ENCODE measurements around the gene MRPL18. TPM values are rescaled to one million over a fixed set of nuclear protein-coding genes. Genes with fewer than 3 reads are reported as not detected.
"Not testable (repeated sequence)": the region's sequence is repeated elsewhere in the genome, so short reads cannot be mapped to it uniquely, and the experiment has no call there.

Gene MRPL18
- total RNA-seq (10 to 100 TPM; 45.0 to 71.9 (median 60.1) TPM), polyA plus RNA-seq (100 to 1,000 TPM in 2 of 3 donors, 10 to 100 TPM in 1; 98.7 to 149 (median 145) TPM)
- long read RNA-seq, donor 1, transcript MRPL18-201 (4 exons, 978 nt), result major isoform, 14 of 18 reads
- long read RNA-seq, donor 1, partial matches to known transcripts, result 0 of 18 reads
- long read RNA-seq, donor 1, other reads (novel, unspliced or antisense), result 4 of 18 reads
- long read RNA-seq, donor 2, transcript MRPL18-201 (4 exons, 978 nt), result major isoform, 37 of 67 reads
- long read RNA-seq, donor 2, partial matches to known transcripts, result 2 of 67 reads
- long read RNA-seq, donor 2, other reads (novel, unspliced or antisense), result 26 of 67 reads

- Histone ChIP-seq H3K4me3 (peak within 1 kb of the TSS; percentile 96), H3K9me3 (no peaks in the 10 kb centered on the region), H3K27ac (peak within 1 kb of the TSS; percentile 93), H3K27me3 (ENCODE audit: insufficient read depth in 3 of 3, low read length in 2 of 3) (no peaks in the 10 kb centered on the region), H3K36me3 (ENCODE audit: insufficient read depth in 1 of 2, low read depth in 1 of 2) (peaks cover 2 to 59% of the 10 kb centered on the region in 2 donors), H3K4me1 (peaks cover 32% of the 10 kb centered on the region)
- 0% methylated on average over 56 of the region's 56 CpGs for WGBS, 3 donors
- intact Hi-C loops (cut with DNase I), result loop anchor here in 1 of 2 donors (2.0 to 10.0 kb wide), 2 partner anchors 64 to 244 kb away; partner anchors contain the start of gene WTAP
- ATAC-seq, result peak; percentile 90 to 92 (median 91)
- peak; percentile 95 to 97 for DNase-seq
- no peak for TF ChIP-seq CTCF (IDR thresholded peaks at IDR 0.05)
Measured at GRCh38 chr6:159790149-159790955, at the start of gene MRPL18. MRPL18 (plus strand) TSS chr6:159790467; CDS start chr6:159790588, 121 bp downstream.

- Histone ChIP-seq H3K36me3 (ENCODE audit: insufficient read depth in 1 of 2, low read depth in 1 of 2) (peaks cover 18 to 98% of the 10 kb centered on the region in 2 donors), H3K4me3 (no peak overlapping the region), H3K9me3 (no peaks in the 10 kb centered on the region), H3K27me3 (ENCODE audit: insufficient read depth in 3 of 3, low read length in 2 of 3) (no peaks in the 10 kb centered on the region), H3K4me1 (peaks cover 13% of the 10 kb centered on the region), H3K27ac (peak overlapping the region; percentile 56)
- WGBS, 3 donors, result 88 to 94% (median 94%) methylated on average over 1 of the region's 1 CpG
- intact Hi-C loops (cut with DNase I), result loop anchor here in 1 of 2 donors (5.0 kb wide), 2 partner anchors 40 to 60 kb away; no protein-coding TSS in a partner anchor
- ATAC-seq (peak in 2 of 4 donors; percentile 56 to 60), DNase-seq (no peak)
- no peak for TF ChIP-seq CTCF (IDR thresholded peaks at IDR 0.05)
Measured at GRCh38 chr6:159742165-159742564, 48.1 kb upstream of the MRPL18 start.

GRCh38 chr6:159745081-159745480 is 45.2 kb upstream of the MRPL18 start:
- intact Hi-C loops (cut with DNase I), result loop anchor here in 1 of 2 donors (5.0 kb wide), 1 partner anchor 42 kb away; the partner anchor contains the start of gene TCP1
- WGBS, 3 donors, result 72 to 80% (median 78%) methylated on average over 7 of the region's 7 CpGs
- no peak overlapping the region for H3K27ac ChIP-seq

GRCh38 chr6:159746759-159747158 is 43.5 kb upstream of the MRPL18 start:
- ATAC-seq, result no peak
- no peak overlapping the region for H3K27ac ChIP-seq
- DNase-seq, result no peak
- H3K27me3 ChIP-seq (ENCODE audit: insufficient read depth in 3 of 3, low read length in 2 of 3), result no peaks in the 10 kb centered on the region
- intact Hi-C loops (cut with DNase I), result loop anchor here in 1 of 2 donors (5.0 kb wide), 1 partner anchor 41 kb away; the partner anchor contains the start of gene TCP1
- H3K9me3 ChIP-seq, result no peaks in the 10 kb centered on the region
- peaks cover 5% of the 10 kb centered on the region for H3K4me1 ChIP-seq
- no peak overlapping the region for H3K4me3 ChIP-seq
- TF ChIP-seq CTCF (IDR thresholded peaks at IDR 0.05), result no peak
- WGBS, 3 donors, result 80 to 92% (median 89%) methylated on average over 1 of the region's 1 CpG
- H3K36me3 ChIP-seq (ENCODE audit: insufficient read depth in 1 of 2, low read depth in 1 of 2), result peaks cover 18 to 100% of the 10 kb centered on the region in 2 donors

More at GRCh38 chr6:159745081-159745480, 45.2 kb upstream of the MRPL18 start:
- Histone ChIP-seq H3K27me3 (ENCODE audit: insufficient read depth in 3 of 3, low read length in 2 of 3) (no peaks in the 10 kb centered on the region), H3K4me3 (no peak overlapping the region), H3K9me3 (no peaks in the 10 kb centered on the region), H3K36me3 (ENCODE audit: insufficient read depth in 1 of 2, low read depth in 1 of 2) (peaks cover 18 to 99% of the 10 kb centered on the region in 2 donors), H3K4me1 (peaks cover 5% of the 10 kb centered on the region)
- TF ChIP-seq CTCF (IDR thresholded peaks at IDR 0.05), result no peak
- no peak for ATAC-seq
- no peak for DNase-seq

- ATAC-seq; H3K4me3 ChIP-seq; H3K27ac ChIP-seq; H3K9me3 ChIP-seq; DNase-seq; H3K4me1 ChIP-seq; H3K27me3 ChIP-seq (ENCODE audit: insufficient read depth in 3 of 3, low read length in 2 of 3): not testable (repeated sequence)
- intact Hi-C loops (cut with DNase I), result loop anchor here in 1 of 2 donors (5.0 kb wide), 1 partner anchor 39 kb away; the partner anchor contains the start of gene TCP1
- H3K36me3 ChIP-seq (ENCODE audit: insufficient read depth in 1 of 2, low read depth in 1 of 2), result peaks cover 18 to 98% of the 10 kb centered on the region in 2 donors
- WGBS, 3 donors, result 80 to 89% (median 87%) methylated on average over 6 to 7 of the region's 7 CpGs
Measured at GRCh38 chr6:159748127-159748526, 42.1 kb upstream of the MRPL18 start.
